T-cell (primary cell): ENCODE results near the gene LHFPL2. TPM values are rescaled to one million over a fixed set of nuclear protein-coding genes. Genes with fewer than 3 reads are reported as not detected.

Experiments
- ATAC-seq, 4 experiments: fragments of 200-7000 bp in 3 of 4; fragments of 150-1000 bp in 1 of 4; cut with Tn5 transposase; replicated peaks in 1 of 4; 1 replicate in 3 of 4; 2 replicates in 1 of 4; pipeline ENCODE4 v1.10.0; 2021; ENCODE audit warnings: moderate library complexity in 3 of 4, mild to moderate bottlenecking in 2 of 4, moderate number of reproducible peaks in 1 of 4
- CTCF ChIA-PET, 2 donors: fragments of 300-600 bp; sonication (Branson Sonifier 250); formaldehyde crosslinking; loops; one replicate each; lab custom pipeline; 2022; ENCODE audit warnings: antibody characterized with exemption in 2 of 2; lab: Charles Lee
- POLR2A ChIA-PET, 2 donors: fragments of 300-600 bp; sonication (Branson Sonifier 250); formaldehyde crosslinking; loops; one replicate each; lab custom pipeline; 2022; ENCODE audit warnings: antibody characterized with exemption in 2 of 2; lab: Charles Lee
- DNase-seq, 35 experiments: peaks; one replicate each; pipeline versions ENCODE4 v3.0.0 to v3.0.0-alpha.2; 2013 to 2023
- H3K27ac ChIP-seq: one replicate; pipeline ENCODE4 v1.5.1; 2013; ENCODE audit warnings: low read length
- H3K27me3 ChIP-seq, 2 experiments: replicated peaks in 1 of 2; 1 replicate in 1 of 2; 2 replicates in 1 of 2; pipeline versions ENCODE4 v1.6.1 to v1.7.0; 2013; ENCODE audit warnings: low read length in 1 of 2, mixed read lengths in 1 of 2; ENCODE audit not compliant: control insufficient read depth in 2 of 2, insufficient read depth in 2 of 2; ENCODE audit errors: extremely low read depth in 1 of 2
- H3K36me3 ChIP-seq, 2 donors: 1 replicate in 1 of 2; 2 replicates in 1 of 2; pipeline versions ENCODE4 v1.6.1 to v1.7.0; 2013; ENCODE audit warnings: low read length in 1 of 2; ENCODE audit not compliant: control insufficient read depth in 2 of 2, insufficient read depth in 1 of 2; ENCODE audit errors: extremely low read depth in 1 of 2
- H3K4me1 ChIP-seq, 2 experiments: 1 replicate in 1 of 2; 2 replicates in 1 of 2; pipeline versions ENCODE4 v1.6.1 to v1.7.0; 2013; ENCODE audit warnings: low read length in 2 of 2, mixed read lengths in 1 of 2; ENCODE audit not compliant: insufficient read depth in 2 of 2, control insufficient read depth in 1 of 2; ENCODE audit errors: extremely low read depth in 1 of 2
- H3K4me3 ChIP-seq, 2 donors: 1 replicate in 1 of 2; 2 replicates in 1 of 2; pipeline versions ENCODE4 v1.5.1 to v1.7.0; 2013; ENCODE audit warnings: mild to moderate bottlenecking in 2 of 2, low read length in 1 of 2, moderate library complexity in 1 of 2; ENCODE audit not compliant: control insufficient read depth in 1 of 2; ENCODE audit errors: extremely low read depth in 1 of 2
- H3K9me3 ChIP-seq: 2 replicates; pipeline ENCODE4 v1.7.0; 2013
- H3K27ac Mint-ChIP-seq, 2 donors: one replicate each; pipeline ENCODE4 v1.8.0; 2020 to 2021; ENCODE audit warnings: mild to moderate bottlenecking in 2 of 2, mixed read lengths in 2 of 2
- H3K27me3 Mint-ChIP-seq, 2 donors: one replicate each; pipeline ENCODE4 v1.8.0; 2021 to 2022; ENCODE audit warnings: mixed read lengths in 2 of 2
- H3K36me3 Mint-ChIP-seq: one replicate; pipeline ENCODE4 v1.8.0; 2021; ENCODE audit warnings: mixed read lengths
- H3K4me1 Mint-ChIP-seq, 3 donors: one replicate each; pipeline ENCODE4 v1.8.0; 2020 to 2022; ENCODE audit warnings: mixed read lengths in 3 of 3, mild to moderate bottlenecking in 1 of 3
- H3K4me3 Mint-ChIP-seq, 3 donors: one replicate each; pipeline ENCODE4 v1.8.0; 2020 to 2022; ENCODE audit warnings: mild to moderate bottlenecking in 3 of 3, mixed read lengths in 3 of 3, moderate library complexity in 3 of 3
- H3K9me3 Mint-ChIP-seq, 3 donors: one replicate each; pipeline ENCODE4 v1.8.0; 2020 to 2022; ENCODE audit warnings: mixed read lengths in 3 of 3
- WGBS: methylation state at CpG from one replicate; pipeline ENCODE4 v1.1.5; 2013; ENCODE audit warnings: missing lambda C conversion rate; ENCODE audit not compliant: insufficient coverage; 5-methylcytosine and 5-hydroxymethylcytosine counted together
- total RNA-seq, 35 experiments: library from RNA in 6 of 35; stranded (reverse) in 6 of 35; fragments of 120-200 nt in 1 of 35; gene quantifications; one replicate each; pipeline versions ENCODE4 v1.2.1 to v1.2.4 and lab custom pipeline; 2013 to 2026

Gene LHFPL2
- total RNA-seq, 5 donors from 2014 or later (not counting 1 experiment from before 2014, with no cell fraction given), result 0.19 to 1.9 (median 0.82) TPM

GRCh38 chr5:78594610-78595457 lies 53.7 kb downstream of the LHFPL2 start:
- Histone ChIP-seq H3K36me3 (no peaks in the 10 kb centered on the region), H3K27me3 (peaks cover 0 to 2% of the 10 kb centered on the region in 2 experiments), H3K9me3 (no peaks in the 10 kb centered on the region), H3K4me1 (no peaks in the 10 kb centered on the region), H3K4me3 (no peak overlapping the region), H3K27ac (no peak overlapping the region)
- Mint-ChIP-seq H3K4me1 (no peaks in the 10 kb centered on the region), H3K27me3 (peaks cover 0 to 10% of the 10 kb centered on the region in 2 donors), H3K36me3 (no peaks in the 10 kb centered on the region), H3K27ac (no peak overlapping the region), H3K9me3 (no peaks in the 10 kb centered on the region), H3K4me3 (no peak overlapping the region)
- ATAC-seq (no peak), DNase-seq (no peak)
- ChIA-PET POLR2A (interaction anchor here in 1 of 2 donors (0.6 kb wide), 1 partner anchor 596 kb away, joined by 9 read pairs; no protein-coding TSS in a partner anchor), CTCF (interaction anchor here in 1 of 2 donors (0.8 kb wide), 1 partner anchor 20 kb away, joined by 3 read pairs; no protein-coding TSS in a partner anchor)
- WGBS, result 17% methylated on average over 1 of the region's 7 CpGs

- DNase-seq (no peak), ATAC-seq (no peak)
- WGBS, result no CpG with 5 or more reads among the region's 3 CpGs
- peaks cover 0 to 10% of the 10 kb centered on the region in 2 donors for H3K27me3 Mint-ChIP-seq
- H3K9me3 Mint-ChIP-seq, result no peaks in the 10 kb centered on the region
- Histone ChIP-seq H3K36me3 (no peaks in the 10 kb centered on the region), H3K9me3 (no peaks in the 10 kb centered on the region), H3K4me1 (no peaks in the 10 kb centered on the region), H3K4me3 (no peak overlapping the region), H3K27me3 (peaks cover 0 to 2% of the 10 kb centered on the region in 2 experiments), H3K27ac (no peak overlapping the region)
- H3K27ac Mint-ChIP-seq, result no peak overlapping the region
- no peaks in the 10 kb centered on the region for H3K4me1 Mint-ChIP-seq
- POLR2A ChIA-PET, result interaction anchor here in 1 of 2 donors (0.6 kb wide), 1 partner anchor 597 kb away, joined by 9 read pairs; no protein-coding TSS in a partner anchor
- H3K36me3 Mint-ChIP-seq, result no peaks in the 10 kb centered on the region
- CTCF ChIA-PET, result interaction anchor here in 1 of 2 donors (0.8 kb wide), 1 partner anchor 21 kb away, joined by 3 read pairs; no protein-coding TSS in a partner anchor
- no peak overlapping the region for H3K4me3 Mint-ChIP-seq
These were observed 54.6 kb downstream of the LHFPL2 start for GRCh38 chr5:78594021-78594420.

- WGBS, result no CpG with 5 or more reads among the region's 2 CpGs
- ChIA-PET POLR2A (no interaction called here), CTCF (no interaction called here)
- H3K27me3 ChIP-seq, result peaks cover 0 to 2% of the 10 kb centered on the region in 2 experiments
- Mint-ChIP-seq H3K27ac (no peak overlapping the region), H3K4me1 (no peaks in the 10 kb centered on the region), H3K9me3 (no peaks in the 10 kb centered on the region), H3K4me3 (no peak overlapping the region), H3K36me3 (no peaks in the 10 kb centered on the region), H3K27me3 (peaks cover 0 to 10% of the 10 kb centered on the region in 2 donors)
- H3K4me3 ChIP-seq, result no peak overlapping the region
- no peak for DNase-seq
- no peaks in the 10 kb centered on the region for H3K36me3 ChIP-seq
- H3K4me1 ChIP-seq, result no peaks in the 10 kb centered on the region
- no peaks in the 10 kb centered on the region for H3K9me3 ChIP-seq
- no peak for ATAC-seq
- H3K27ac ChIP-seq, result no peak overlapping the region
These were observed 55.1 kb downstream of the LHFPL2 start for GRCh38 chr5:78593465-78593864.

GRCh38 chr5:78592735-78593386 lies 55.7 kb downstream of the LHFPL2 start:
- DNase-seq (no peak), ATAC-seq (no peak)
- Mint-ChIP-seq H3K27me3 (peaks cover 0 to 13% of the 10 kb centered on the region in 2 donors), H3K4me3 (no peak overlapping the region), H3K36me3 (no peaks in the 10 kb centered on the region), H3K4me1 (no peaks in the 10 kb centered on the region), H3K9me3 (no peaks in the 10 kb centered on the region), H3K27ac (no peak overlapping the region)
- peaks cover 0 to 2% of the 10 kb centered on the region in 2 experiments for H3K27me3 ChIP-seq
- H3K27ac ChIP-seq, result no peak overlapping the region
- no peaks in the 10 kb centered on the region for H3K36me3 ChIP-seq
- ChIA-PET CTCF (no interaction called here), POLR2A (no interaction called here)
- H3K4me3 ChIP-seq, result no peak overlapping the region
- no peaks in the 10 kb centered on the region for H3K9me3 ChIP-seq
- 88% methylated on average over 6 of the region's 7 CpGs for WGBS
- no peaks in the 10 kb centered on the region for H3K4me1 ChIP-seq

GRCh38 chr5:78591972-78592700 lies 56.4 kb downstream of the LHFPL2 start:
- peaks cover 0 to 15% of the 10 kb centered on the region in 2 donors for H3K27me3 Mint-ChIP-seq
- H3K36me3 Mint-ChIP-seq, result no peaks in the 10 kb centered on the region
- no peak overlapping the region for H3K4me3 Mint-ChIP-seq
- Histone ChIP-seq H3K9me3 (no peaks in the 10 kb centered on the region), H3K36me3 (no peaks in the 10 kb centered on the region), H3K4me3 (no peak overlapping the region), H3K27me3 (peaks cover 0 to 2% of the 10 kb centered on the region in 2 experiments), H3K4me1 (no peaks in the 10 kb centered on the region), H3K27ac (no peak overlapping the region)
- no peak for ATAC-seq
- H3K9me3 Mint-ChIP-seq, result no peaks in the 10 kb centered on the region
- POLR2A ChIA-PET, result no interaction called here
- 68% methylated on average over 5 of the region's 9 CpGs for WGBS
- no peaks in the 10 kb centered on the region for H3K4me1 Mint-ChIP-seq
- DNase-seq, result no peak
- H3K27ac Mint-ChIP-seq, result no peak overlapping the region
- CTCF ChIA-PET, result interaction anchor here in 1 of 2 donors (0.7 kb wide), 1 partner anchor 253 kb away, joined by 3 read pairs; no protein-coding TSS in a partner anchor

GRCh38 chr5:78591138-78591612 lies 57.4 kb downstream of the LHFPL2 start:
- Mint-ChIP-seq H3K9me3 (peaks cover 0 to 1% (median 0%) of the 10 kb centered on the region in 3 donors), H3K27me3 (peaks cover 0 to 15% of the 10 kb centered on the region in 2 donors), H3K27ac (no peak overlapping the region), H3K4me3 (no peak overlapping the region), H3K4me1 (no peaks in the 10 kb centered on the region), H3K36me3 (no peaks in the 10 kb centered on the region)
- WGBS, result 84% methylated on average over 3 of the region's 6 CpGs
- no peak for ATAC-seq
- no peaks in the 10 kb centered on the region for H3K4me1 ChIP-seq
- H3K36me3 ChIP-seq, result no peaks in the 10 kb centered on the region
- no peak for DNase-seq
- no peak overlapping the region for H3K27ac ChIP-seq
- H3K27me3 ChIP-seq, result peaks cover 0 to 2% of the 10 kb centered on the region in 2 experiments
- no peaks in the 10 kb centered on the region for H3K9me3 ChIP-seq
- CTCF ChIA-PET, result no interaction called here
- no peak overlapping the region for H3K4me3 ChIP-seq
- POLR2A ChIA-PET, result interaction anchor here in 1 of 2 donors (0.7 kb wide), 1 partner anchor 291 kb away, joined by 3 read pairs; no protein-coding TSS in a partner anchor
